Osteoblast (primary cell): ENCODE results near the gene MMP24OS. TPM values are rescaled to one million over a fixed set of nuclear protein-coding genes. Genes with fewer than 3 reads are reported as not detected.
A peak's percentile ranks its signal among the peaks of the same experiment; 100 is the strongest.

Experiments
- DNase-seq: peaks from one replicate; pipeline ENCODE4 v3.0.0; 2011; ENCODE audit warnings: low spot score, mixed read lengths; ENCODE audit not compliant: insufficient read length; ENCODE audit errors: missing footprints
- H2AFZ ChIP-seq: 2 replicates; pipeline ENCODE4 v1.6.0; 2011; ENCODE audit warnings: mild to moderate bottlenecking, low read length
- H3K27ac ChIP-seq: 2 replicates; pipeline ENCODE4 v1.5.1; 2011; ENCODE audit warnings: mild to moderate bottlenecking, low read depth, low read length, moderate library complexity
- H3K27me3 ChIP-seq: 2 replicates; pipeline ENCODE4 v1.6.0; 2012; ENCODE audit warnings: mild to moderate bottlenecking, control low read depth, inconsistent platforms, low read length, moderate library complexity; ENCODE audit not compliant: insufficient read depth
- H3K36me3 ChIP-seq: 2 replicates; pipeline ENCODE4 v1.5.1; 2011; ENCODE audit warnings: mild to moderate bottlenecking, low read length, control low read depth, moderate library complexity; ENCODE audit not compliant: insufficient read depth
- H3K4me1 ChIP-seq: 2 replicates; pipeline ENCODE4 v1.5.1; 2011; ENCODE audit warnings: mild to moderate bottlenecking, low read length, control low read depth, moderate library complexity; ENCODE audit not compliant: insufficient read depth
- H3K4me2 ChIP-seq: 2 replicates; pipeline ENCODE4 v1.6.0; 2011; ENCODE audit warnings: mild to moderate bottlenecking, low read length; ENCODE audit not compliant: insufficient read depth
- H3K4me3 ChIP-seq: fragments of 200-600 bp; sonication (generic); 3 replicates; pipeline ENCODE4 v1.5.1; 2012; ENCODE audit warnings: mild to moderate bottlenecking, low read length, inconsistent platforms; ENCODE audit not compliant: insufficient read depth
- H3K79me2 ChIP-seq: 2 replicates; pipeline ENCODE4 v1.6.0; 2012; ENCODE audit warnings: mild to moderate bottlenecking, low read length, control low read depth, inconsistent platforms; ENCODE audit not compliant: insufficient read depth
- H3K9me3 ChIP-seq: 2 replicates; pipeline ENCODE4 v1.5.1; 2011; ENCODE audit warnings: low read depth, low read length, control low read depth
- H4K20me1 ChIP-seq: 2 replicates; pipeline ENCODE4 v1.6.0; 2012; ENCODE audit warnings: mild to moderate bottlenecking, low read length, control low read depth; ENCODE audit not compliant: insufficient read depth
- total RNA-seq: library from RNA; depleted of rRNA; stranded (reverse); fragments of >200 nt; gene quantifications from 2 replicates; pipeline ENCODE4 v1.2.3, GENCODE V29; 2012
- TF ChIP-seq, protein P1 (sequence below): IDR thresholded peaks from 2 replicates; pipeline ENCODE4 v1.5.1; 2011; ENCODE audit warnings: mild to moderate bottlenecking, low read depth, low read length, moderate library complexity; ENCODE audit errors: extremely low read depth

The MMP24OS gene
- total RNA-seq, 1 donor = 22.1 TPM

DNA sequence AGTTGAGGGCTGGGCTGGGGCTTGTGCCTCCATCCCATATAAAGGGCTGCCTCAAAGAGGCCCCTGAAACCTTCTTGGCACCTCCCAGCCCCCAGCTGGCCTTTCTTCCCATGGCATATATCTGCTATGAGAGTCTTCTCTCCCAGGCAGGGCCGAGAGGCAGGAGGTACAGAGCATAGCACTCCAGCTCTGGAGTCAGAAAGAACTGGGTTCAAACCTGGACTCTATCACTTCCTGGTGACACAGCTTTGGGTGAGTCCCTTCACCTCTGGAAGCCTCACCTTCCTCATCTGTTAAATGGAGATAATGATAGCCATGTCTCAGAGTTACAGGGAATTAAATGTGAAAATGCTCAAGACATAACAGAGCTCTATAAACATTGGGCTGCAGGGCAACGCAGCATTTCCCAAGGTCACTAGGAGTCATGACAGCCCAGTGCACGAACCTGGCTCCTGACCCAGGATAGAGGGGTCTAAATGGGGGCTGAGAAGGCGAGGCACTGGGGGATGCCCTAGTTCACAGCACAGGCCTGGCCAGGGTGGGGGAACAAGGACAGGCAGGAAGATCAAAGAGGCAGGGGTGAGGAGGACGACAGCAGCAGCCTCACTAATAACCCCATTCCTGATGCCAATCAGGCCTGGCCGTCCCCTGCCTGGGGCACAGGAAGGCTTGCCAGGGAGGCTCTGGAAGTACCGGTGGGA lies 12.4 kb upstream of the MMP24OS start:
- Histone ChIP-seq H2AFZ (no peak overlapping the region), H3K79me2 (peaks cover under 1% of the 10 kb centered on the region), H3K9me3 (no peaks in the 10 kb centered on the region), H3K4me3 (no peak overlapping the region), H3K27me3 (peaks cover 3% of the 10 kb centered on the region), H3K4me2 (no peak overlapping the region), H3K36me3 (no peaks in the 10 kb centered on the region), H3K4me1 (peaks cover 2% of the 10 kb centered on the region), H4K20me1 (no peaks in the 10 kb centered on the region), H3K27ac (no peak overlapping the region)
- peak; percentile 73 for DNase-seq
- TF ChIP-seq, protein P1, sequence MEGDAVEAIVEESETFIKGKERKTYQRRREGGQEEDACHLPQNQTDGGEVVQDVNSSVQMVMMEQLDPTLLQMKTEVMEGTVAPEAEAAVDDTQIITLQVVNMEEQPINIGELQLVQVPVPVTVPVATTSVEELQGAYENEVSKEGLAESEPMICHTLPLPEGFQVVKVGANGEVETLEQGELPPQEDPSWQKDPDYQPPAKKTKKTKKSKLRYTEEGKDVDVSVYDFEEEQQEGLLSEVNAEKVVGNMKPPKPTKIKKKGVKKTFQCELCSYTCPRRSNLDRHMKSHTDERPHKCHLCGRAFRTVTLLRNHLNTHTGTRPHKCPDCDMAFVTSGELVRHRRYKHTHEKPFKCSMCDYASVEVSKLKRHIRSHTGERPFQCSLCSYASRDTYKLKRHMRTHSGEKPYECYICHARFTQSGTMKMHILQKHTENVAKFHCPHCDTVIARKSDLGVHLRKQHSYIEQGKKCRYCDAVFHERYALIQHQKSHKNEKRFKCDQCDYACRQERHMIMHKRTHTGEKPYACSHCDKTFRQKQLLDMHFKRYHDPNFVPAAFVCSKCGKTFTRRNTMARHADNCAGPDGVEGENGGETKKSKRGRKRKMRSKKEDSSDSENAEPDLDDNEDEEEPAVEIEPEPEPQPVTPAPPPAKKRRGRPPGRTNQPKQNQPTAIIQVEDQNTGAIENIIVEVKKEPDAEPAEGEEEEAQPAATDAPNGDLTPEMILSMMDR = no peak

DNA sequence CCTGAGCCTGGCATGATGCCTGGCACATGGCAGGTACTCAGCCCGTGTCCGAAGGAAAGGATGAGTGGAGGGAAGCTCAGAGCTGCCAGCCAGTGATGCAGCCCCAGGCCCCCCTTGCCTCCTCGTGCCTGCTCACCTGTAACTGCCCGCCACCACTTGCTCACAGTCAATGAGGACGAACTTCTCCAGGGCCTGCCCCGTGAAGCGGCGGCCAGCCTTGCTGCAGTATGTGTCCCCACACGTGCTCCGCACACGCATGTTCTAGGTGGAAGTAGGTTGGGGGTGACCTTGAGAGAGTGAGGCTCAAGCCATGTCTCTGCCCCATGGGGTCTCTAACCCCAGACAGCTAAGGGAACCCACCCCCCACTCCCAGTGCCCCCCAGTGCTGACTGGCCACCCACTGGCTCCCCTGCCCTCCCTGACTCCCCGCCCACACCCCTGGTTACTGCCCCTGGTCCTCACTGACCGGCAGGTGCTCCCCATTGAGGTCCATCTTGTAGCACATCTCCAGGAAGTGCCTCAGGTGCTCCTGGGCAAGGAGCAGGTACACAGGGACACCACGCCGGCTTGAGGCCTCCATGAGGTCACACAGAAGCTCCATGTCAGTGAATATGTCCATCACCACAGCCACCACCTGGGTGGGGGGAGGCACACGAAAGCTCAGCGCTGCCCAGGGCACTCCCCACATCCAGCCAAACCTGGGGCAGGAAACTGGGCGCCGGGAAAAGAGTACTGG lies 10.6 kb upstream of the MMP24OS start:
- Histone ChIP-seq H3K4me1 (peaks cover 13% of the 10 kb centered on the region), H3K4me2 (no peak overlapping the region), H2AFZ (no peak overlapping the region), H3K27ac (no peak overlapping the region), H3K27me3 (no peaks in the 10 kb centered on the region), H3K79me2 (peaks cover 18% of the 10 kb centered on the region), H3K9me3 (no peaks in the 10 kb centered on the region), H3K4me3 (no peak overlapping the region), H3K36me3 (no peaks in the 10 kb centered on the region), H4K20me1 (peaks cover 4% of the 10 kb centered on the region)
- DNase-seq = peak; percentile 69
- TF ChIP-seq, protein P1 = no peak

DNA sequence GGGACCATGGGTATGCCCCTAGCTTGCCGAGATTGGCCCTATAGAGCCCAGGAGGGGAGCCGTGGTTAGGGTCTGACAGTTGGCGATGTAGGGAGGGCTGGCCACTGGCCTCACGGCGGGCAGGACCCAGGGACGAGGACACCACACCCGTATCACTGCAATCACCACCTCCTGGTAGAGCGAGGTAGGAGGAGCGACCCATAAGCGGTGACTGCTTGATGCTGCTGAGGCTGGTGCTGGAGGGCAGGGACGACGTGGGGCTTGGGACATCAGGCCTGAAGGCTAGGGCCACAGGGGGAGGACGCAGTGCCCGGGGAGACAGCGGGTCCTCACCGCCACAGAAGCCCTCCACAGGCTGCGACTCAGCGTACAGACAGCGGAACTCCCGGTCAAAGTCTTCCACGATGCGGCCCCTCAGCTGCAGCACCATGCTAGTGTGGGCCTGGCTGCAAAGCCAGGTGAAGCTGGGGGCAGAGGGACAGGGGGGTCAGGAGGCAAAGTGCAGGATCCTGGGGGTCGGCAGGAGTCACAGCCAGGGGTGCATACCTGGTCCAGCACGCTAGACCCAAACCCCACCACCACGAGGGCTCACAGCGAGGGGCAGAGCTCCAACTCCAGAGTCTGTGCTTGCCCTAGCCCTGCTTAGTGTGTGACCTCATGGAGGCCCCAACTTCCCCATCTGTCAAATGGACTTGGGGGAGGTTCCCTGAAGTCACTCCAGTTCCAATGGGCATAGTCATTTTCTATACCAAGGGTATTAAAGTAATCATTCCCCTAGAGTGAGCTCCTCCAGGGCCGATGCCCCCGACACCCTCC lies 9.8 kb upstream of the MMP24OS start:
- Histone ChIP-seq H3K36me3 (peaks cover 3% of the 10 kb centered on the region), H4K20me1 (peaks cover 4% of the 10 kb centered on the region), H3K9me3 (no peaks in the 10 kb centered on the region), H3K27ac (no peak overlapping the region), H3K79me2 (peaks cover 26% of the 10 kb centered on the region), H3K27me3 (no peaks in the 10 kb centered on the region), H2AFZ (no peak overlapping the region), H3K4me2 (no peak overlapping the region), H3K4me3 (no peak overlapping the region), H3K4me1 (peaks cover 18% of the 10 kb centered on the region)
- TF ChIP-seq, protein P1 = no peak
- DNase-seq = peak; percentile 86
